Subcutaneous adipose tissue (tissue), 4 donors: Measurements from ENCODE around the gene PTPN14. TPM values are rescaled to one million over a fixed set of nuclear protein-coding genes. Genes with fewer than 3 reads are reported as not detected.

Source experiments
- CTCF ChIP-seq: fragments of 450-650 bp; IDR thresholded peaks from one replicate; pipeline ENCODE4 v1.5.1; 2016; ENCODE audit warnings: low read depth, mild to moderate bottlenecking, control low read depth, antibody characterized with exemption, moderate library complexity
- total RNA-seq, 4 donors: library from RNA; depleted of rRNA; stranded (reverse); fragments of >200 nt; gene quantifications; one replicate each; pipeline ENCODE4 v1.1.0, GENCODE V29; 2016

PTPN14 gene
- total RNA-seq, 4 donors from 2014 or later: 13.1 to 39.2 (median 30.0) TPM

GRCh38 chr1:214432245-214432644, 119.2 kb downstream of the PTPN14 start:
- TF ChIP-seq CTCF: no peak

- TF ChIP-seq CTCF: no peak
These were observed 121.2 kb downstream of the PTPN14 start for GRCh38 chr1:214429951-214430770.

- TF ChIP-seq CTCF: no peak
These were observed 123.5 kb downstream of the PTPN14 start for GRCh38 chr1:214427871-214428277.

GRCh38 chr1:214426426-214426812, 125.0 kb downstream of the PTPN14 start:
- TF ChIP-seq CTCF: no peak

GRCh38 chr1:214425716-214426425, 125.5 kb downstream of the PTPN14 start:
- no peak for TF ChIP-seq CTCF

GRCh38 chr1:214425101-214425500, 126.3 kb downstream of the PTPN14 start:
- no peak for TF ChIP-seq CTCF

GRCh38 chr1:214423045-214423444, 128.4 kb downstream of the PTPN14 start:
- no peak for TF ChIP-seq CTCF
